ENCODE measurements around the gene HLCS.

- TF ChIP-seq, protein P1, sequence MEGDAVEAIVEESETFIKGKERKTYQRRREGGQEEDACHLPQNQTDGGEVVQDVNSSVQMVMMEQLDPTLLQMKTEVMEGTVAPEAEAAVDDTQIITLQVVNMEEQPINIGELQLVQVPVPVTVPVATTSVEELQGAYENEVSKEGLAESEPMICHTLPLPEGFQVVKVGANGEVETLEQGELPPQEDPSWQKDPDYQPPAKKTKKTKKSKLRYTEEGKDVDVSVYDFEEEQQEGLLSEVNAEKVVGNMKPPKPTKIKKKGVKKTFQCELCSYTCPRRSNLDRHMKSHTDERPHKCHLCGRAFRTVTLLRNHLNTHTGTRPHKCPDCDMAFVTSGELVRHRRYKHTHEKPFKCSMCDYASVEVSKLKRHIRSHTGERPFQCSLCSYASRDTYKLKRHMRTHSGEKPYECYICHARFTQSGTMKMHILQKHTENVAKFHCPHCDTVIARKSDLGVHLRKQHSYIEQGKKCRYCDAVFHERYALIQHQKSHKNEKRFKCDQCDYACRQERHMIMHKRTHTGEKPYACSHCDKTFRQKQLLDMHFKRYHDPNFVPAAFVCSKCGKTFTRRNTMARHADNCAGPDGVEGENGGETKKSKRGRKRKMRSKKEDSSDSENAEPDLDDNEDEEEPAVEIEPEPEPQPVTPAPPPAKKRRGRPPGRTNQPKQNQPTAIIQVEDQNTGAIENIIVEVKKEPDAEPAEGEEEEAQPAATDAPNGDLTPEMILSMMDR (IDR thresholded peaks at IDR 0.05) = no peak
- TF ChIP-seq POLR2A (IDR thresholded peaks at IDR 0.05) = no peak
Observed at GRCh38 chr21:36892201-36892600, 74.3 kb downstream of the HLCS start.
